SHP77 treated with DMSO at 0.1 percent for 48 hours (cell line): ENCODE measurements around the gene RHOT2.
A peak's percentile ranks its signal among the peaks of the same experiment; 100 is the strongest.
"Not testable (repeated sequence)": the region's sequence is repeated elsewhere in the genome, so short reads cannot be mapped to it uniquely, and the experiment has no call there.

ENCODE experiments used
- DNase-seq: peaks from one replicate; lab custom pipeline; 2025; lab: John Stamatoyannopoulos, UW

RHOT2 gene

DNA sequence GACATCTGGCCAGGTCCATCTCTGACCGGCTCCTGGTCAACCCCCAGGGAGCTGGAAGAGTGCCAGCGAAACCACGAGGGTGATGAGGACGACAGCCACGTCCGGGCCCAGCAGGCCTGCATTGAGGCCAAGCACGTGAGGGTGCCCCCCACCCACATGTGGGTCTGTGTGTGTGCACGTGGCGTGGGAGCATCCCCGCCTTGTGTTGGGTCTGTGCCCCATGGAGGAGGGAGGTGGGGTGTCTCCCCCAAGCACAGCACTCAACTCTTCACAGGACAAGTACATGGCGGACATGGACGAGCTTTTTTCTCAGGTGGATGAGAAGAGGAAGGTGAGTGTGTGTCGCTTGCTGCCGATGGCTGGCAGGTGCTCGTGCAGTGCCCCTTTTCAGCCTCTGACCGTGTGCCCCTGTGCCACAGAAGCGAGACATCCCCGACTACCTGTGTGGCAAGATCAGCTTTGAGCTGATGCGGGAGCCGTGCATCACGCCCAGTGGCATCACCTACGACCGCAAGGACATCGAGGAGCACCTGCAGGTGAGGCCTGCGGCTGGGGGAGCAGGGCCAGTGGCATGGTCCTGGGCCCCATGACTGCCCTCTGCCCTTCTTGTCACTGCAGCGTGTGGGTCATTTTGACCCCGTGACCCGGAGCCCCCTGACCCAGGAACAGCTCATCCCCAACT is 14.0 kb downstream of the RHOT2 start:
- no peak for DNase-seq

DNA sequence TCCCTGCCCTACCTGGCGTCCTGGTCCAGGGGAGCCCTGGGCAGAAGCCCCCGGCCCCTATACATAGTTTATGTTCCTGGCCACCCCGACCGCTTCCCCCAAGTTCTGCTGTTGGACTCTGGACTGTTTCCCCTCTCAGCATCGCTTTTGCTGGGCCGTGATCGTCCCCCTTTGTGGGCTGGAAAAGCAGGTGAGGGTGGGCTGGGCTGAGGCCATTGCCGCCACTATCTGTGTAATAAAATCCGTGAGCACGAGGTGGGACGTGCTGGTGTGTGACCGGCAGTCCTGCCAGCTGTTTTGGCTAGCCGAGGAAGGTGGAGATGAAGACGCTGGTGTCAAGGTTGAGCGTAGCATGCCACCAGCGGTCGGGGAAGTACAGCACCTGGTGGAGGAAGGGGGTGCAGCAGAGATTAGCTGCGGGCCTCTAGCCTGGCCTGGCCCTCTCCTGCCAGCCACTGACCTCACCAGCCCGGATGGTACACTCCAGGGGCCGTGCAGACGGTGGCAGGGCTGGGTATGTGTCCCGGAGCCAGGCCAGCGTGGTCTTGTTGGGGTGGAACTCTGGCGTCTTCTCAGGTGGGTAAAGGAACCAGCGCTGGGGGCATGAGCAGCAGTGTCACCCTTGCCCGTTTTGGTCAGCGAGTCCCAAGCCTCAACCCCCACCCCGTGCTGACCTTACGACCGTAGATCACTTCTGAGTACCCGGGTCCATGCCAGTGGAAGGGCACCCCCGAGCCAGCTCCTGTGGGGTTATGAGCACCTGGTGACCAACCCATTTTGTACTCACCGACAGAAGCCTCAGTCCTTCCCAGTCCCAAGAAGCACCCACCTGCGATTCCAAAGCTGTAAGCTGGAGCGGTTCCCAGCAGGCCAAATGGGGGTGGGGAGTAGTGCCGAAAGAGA is 14.8 kb downstream of the RHOT2 start:
- DNase-seq = no peak

GRCh38 chr16:683396-684070 is 15.6 kb downstream of the RHOT2 start:
- DNase-seq = no peak

DNA sequence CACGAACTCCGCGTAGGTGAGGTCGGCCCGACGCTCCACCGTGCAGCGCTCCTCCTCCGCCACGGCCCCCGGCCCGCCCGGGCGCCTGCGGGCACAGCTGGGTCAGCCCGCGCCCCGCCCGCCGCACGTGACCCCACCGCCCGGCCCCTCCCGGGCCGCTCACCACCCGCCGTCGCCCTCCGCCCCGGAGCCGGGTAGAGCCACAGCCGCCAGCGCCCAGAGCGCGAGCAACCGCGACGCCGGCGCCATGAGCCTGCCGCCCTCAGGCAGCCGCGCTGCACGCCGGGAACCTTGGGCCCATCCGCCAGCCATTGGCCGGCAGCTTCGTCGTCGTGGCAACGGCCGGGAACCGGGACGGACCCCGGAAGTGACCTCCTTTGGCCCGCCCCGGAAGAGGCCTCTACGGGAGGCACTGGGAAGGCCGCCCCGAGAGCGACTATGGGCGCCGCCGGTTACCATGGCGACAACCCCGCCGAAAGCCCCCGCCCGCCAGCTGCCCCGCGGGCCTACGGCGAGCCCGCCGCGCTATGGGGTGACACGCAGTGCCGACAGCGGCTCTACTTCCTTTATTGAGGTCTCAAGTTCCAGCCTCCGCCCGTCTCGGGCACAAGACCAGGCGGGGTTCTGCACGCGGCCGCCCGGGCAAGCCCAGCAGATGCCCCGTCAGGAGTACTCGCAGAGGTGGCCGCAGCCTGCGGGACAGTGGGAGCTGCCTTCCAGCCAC is 16.3 kb downstream of the RHOT2 start, which contains the start of gene JMJD8:
JMJD8 (minus strand) TSS at position 264 of the 724 bp plus-strand sequence; CDS start at position 249, 15 bp downstream.
- DNase-seq = peak; percentile 93

DNA sequence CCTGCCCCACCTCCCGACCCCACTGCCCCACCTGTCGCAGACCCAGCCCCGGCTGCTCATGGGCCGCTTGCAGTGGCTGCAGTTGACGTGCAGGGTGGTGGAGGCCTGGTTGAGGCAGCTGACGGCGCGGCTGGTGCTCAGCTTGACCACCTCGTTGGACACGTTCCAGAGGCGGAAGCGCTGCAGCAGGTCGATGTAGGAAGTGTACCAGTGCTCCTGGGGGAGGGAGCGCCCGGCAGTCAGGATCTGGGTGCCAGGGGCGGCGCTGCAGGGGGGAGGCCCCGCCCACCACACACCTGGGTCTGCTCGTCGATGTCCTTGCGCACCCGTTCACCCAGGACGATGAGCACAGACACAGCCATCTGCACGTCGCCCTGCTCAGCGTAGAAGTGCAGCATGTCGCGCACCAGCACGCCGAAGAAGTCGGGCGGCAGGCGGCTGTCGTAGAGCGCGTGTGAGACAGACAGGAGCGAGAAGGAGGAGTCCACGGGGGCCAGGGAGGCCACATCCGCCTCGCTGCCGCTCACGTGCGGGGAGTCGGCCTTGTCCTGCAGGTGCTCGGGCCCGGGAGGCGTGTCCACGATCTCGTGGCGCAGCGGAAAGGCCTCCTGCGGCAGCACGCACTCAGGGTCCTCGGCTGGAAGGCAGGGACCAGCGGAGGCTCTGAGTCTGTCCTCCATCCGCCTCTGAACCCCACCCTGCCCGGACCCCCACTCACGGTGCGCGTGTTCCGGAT is 17.2 kb downstream of the RHOT2 start:
- DNase-seq = peak; percentile 72

DNA sequence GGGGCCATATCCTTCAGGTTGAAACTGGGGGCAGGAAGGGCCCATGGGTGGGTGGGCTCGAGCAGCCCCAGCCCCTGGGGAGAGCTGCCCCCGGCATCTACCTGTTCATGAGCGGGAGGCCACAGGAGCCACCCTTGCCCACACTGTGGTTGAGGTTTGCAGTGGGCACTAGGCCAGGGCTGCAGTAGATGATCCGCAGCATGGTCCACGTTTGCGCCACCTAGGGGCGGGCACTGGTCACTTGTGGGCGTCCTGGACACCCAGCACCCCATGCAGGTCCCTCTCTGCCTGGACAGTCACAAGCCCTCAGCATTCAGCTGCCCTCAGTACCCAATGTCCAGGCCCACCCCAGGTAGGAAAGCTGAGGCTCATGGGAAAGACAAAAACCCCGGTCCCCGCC is 18.0 kb downstream of the RHOT2 start:
- peak; percentile 44 for DNase-seq

DNA sequence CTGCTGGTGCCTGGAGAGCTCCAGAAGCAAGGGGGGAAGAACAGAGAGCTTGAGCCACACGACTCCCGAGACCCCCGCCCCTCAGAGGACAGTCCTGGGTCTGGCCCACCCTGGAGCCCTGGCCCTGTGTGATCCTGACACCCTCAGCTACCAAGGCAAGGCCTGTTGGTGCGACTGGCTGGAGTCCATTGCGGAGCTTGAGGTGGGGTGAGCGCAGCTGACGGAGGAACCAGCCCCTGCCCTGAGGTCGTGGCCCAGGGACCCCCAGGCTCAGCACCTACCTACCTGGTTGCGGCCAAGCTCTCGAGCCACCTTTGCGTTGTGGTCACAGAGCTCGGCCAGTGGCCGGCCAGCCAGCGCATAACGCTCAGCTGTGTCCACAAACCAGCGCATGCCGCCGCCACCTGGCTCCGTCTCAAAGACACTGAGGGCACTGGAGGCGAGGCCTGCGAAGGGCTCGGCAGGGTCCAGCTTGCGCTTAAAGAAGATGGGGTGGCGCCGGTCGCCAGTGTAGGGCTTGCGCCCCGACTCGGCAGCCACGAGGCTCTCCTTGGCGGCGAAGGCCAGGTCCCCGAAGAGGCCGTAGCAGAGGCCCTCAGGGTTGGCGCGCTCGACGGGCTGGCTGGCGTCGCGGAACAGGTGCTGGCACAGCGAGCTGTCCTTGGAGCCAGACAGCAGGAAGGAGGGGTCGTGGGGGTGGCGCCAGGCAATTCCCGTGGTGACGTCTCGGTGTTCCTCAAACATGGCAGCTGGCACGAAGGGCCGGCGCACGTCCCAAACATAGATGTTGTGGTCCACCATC is 18.7 kb downstream of the RHOT2 start:
- no peak for DNase-seq

GRCh38 chr16:687499-687898 is 19.6 kb downstream of the RHOT2 start:
- DNase-seq = no peak

DNA sequence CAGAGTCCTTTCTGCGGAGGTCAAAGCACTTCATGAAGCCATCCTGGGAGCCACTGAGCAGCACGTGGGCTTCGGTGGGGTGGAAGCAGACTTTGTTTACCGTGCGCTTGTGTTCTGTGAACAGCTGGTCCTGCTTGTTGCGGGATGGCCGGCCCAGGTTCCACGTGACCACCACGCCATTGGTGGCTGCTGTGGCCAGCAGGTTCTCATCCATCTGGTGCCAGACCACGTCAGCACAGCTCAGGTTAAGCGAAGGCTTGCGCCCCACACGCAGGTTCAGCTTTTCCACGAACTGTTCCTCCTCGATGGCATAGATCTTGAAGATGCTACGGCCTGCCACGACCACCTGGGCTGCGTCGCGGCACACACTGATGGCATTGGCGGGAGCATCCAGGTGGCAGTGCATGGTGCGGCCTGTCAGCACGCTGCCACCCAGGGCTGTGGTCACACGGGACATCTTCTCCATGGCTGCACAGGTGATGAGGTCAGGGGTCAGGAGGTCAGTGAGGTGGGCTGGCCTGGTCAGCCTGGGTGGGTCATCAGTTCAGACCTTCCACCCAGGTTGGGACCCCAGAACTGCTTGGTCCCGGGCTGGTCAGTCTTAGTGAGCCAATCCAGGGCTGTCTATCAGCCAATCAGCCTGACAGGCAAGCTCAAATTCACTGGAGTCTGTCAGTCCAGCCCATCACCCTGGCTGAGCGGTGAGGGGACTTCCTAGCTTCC is 21.4 kb downstream of the RHOT2 start:
- no peak for DNase-seq

- DNase-seq = not testable (repeated sequence)
These were observed 23.3 kb downstream of the RHOT2 start for GRCh38 chr16:691242-691641.

DNA sequence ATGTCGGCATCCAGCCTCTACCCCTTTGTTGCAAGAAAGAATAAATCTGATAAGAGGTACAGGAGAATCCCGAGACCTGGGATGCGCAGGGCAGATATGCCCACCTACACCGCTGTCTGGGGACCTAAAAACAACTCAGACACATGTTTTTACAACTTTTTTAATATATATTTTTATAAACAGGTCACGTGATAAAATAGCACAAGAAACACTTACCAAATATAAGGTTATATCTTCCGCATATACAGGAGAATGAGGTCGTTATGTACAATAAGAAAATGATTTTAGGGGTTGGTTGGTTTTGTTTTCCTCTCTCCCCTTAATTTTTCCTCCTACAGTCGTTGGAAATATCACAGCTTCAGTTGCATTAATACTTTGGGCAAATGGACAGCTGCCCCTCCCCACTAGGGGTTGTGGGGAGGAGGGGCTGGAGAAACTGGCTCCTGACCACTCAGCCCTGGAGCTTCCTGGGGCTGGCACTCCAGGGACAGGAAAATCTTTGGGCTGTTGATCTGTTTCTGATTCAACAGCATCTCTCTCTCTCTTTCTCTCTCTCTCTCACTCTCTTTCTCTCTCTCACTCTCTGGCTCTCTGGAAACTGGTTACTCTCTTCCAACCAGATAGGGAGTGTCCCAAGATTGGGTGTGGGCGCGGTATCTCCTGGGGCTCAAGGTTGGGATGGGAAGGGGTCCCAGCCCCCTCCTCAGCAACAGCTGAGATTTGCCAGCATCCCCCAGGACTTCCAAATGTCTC is 24.6 kb downstream of the RHOT2 start:
- no peak for DNase-seq

GRCh38 chr16:693364-693763 is 25.4 kb downstream of the RHOT2 start:
- no peak for DNase-seq

DNA sequence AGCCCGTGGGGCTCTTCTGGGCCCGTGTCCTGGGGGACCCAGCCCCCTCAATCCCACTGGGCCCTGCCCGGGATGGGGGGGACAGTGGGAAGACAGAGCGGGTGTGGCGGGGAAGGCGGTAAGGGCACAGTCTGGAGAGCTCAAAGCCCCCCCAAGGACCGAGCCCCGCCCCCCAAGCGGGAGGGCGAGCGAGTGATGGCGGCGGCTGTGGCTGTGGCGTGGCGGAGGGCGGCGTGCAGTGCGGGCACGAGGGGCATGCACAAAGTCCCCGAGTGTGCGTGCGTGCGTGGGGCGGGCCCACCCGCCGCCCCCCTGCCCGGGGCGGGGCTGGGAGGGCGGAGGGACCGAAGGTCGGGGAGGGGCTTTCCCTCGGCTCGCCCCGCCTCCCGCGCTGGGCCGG is 25.8 kb downstream of the RHOT2 start:
- DNase-seq = no peak

- no peak for DNase-seq
These were observed 26.4 kb downstream of the RHOT2 start for GRCh38 chr16:694187-694862.

- DNase-seq = no peak
These were observed 27.0 kb downstream of the RHOT2 start for GRCh38 chr16:694863-695354.

- DNase-seq = peak; percentile 85
These were observed 27.6 kb downstream of the RHOT2 start for GRCh38 chr16:695355-696089.

DNA sequence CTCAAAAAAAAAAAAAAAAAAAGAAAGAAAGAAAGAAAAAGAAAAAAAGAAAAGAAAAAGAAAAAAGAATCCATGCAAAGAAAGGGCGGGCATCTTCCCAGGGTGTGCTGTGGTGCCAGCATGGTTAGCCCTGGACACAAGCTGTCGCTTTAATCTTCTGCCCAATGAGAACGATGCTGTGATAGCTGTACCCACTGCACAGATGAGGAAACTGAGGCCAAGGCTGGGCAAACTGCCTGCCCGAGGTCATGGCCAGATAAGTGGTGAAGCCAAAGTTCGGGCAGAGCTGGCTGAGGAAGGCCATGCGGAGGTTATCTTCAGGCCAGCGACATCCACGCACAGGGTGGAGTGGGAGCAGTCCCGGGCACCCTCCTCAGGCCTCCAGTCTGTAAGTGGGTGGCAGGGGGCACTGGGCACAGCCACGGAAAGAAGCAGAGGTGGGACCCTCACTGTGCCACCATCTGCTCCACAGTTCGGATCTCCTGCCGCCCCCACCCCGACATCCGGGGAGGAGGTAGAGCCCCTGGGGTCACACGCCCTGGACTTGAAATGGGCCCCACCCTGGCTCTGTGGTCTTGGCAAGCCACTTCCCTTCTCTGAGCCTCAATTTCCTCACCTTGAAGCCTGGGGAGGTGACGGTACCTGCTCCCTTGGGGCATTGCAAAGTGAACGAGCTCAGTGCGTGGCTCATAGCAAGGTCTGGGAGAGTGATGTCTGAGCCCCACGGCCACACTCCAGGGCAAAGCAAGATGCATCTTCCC is 31.2 kb downstream of the RHOT2 start:
- no peak for DNase-seq
